HEK293T (cell line): ENCODE measurements around the gene PRADC1.
"Not testable (repeated sequence)": the region's sequence is repeated elsewhere in the genome, so short reads cannot be mapped to it uniquely, and the experiment has no call there.

Experiments
- ARNT ChIP-seq: fragments of 450-650 bp; IDR thresholded peaks from 2 replicates; pipeline ENCODE4 v1.6.1; 2017; ENCODE audit warnings: mild to moderate bottlenecking
- CTBP1 ChIP-seq: fragments of 450-650 bp; IDR thresholded peaks from 2 replicates; pipeline ENCODE4 v1.6.1; 2016; ENCODE audit warnings: borderline replicate concordance
- FOXM1 ChIP-seq: fragments of 450-650 bp; IDR thresholded peaks from 2 replicates; pipeline ENCODE4 v1.6.1; 2017; ENCODE audit warnings: mild to moderate bottlenecking, borderline replicate concordance
- HDGF ChIP-seq: fragments of 450-650 bp; IDR thresholded peaks from 2 replicates; pipeline ENCODE4 v1.6.1; 2017; ENCODE audit warnings: antibody characterized with exemption, borderline replicate concordance
- NFRKB ChIP-seq: fragments of 450-650 bp; IDR thresholded peaks from 2 replicates; pipeline ENCODE4 v1.6.1; 2016; ENCODE audit warnings: mild to moderate bottlenecking, moderate library complexity
- SP1 ChIP-seq: fragments of 450-650 bp; IDR thresholded peaks from 2 replicates; pipeline ENCODE4 v1.6.1; 2017

DNA sequence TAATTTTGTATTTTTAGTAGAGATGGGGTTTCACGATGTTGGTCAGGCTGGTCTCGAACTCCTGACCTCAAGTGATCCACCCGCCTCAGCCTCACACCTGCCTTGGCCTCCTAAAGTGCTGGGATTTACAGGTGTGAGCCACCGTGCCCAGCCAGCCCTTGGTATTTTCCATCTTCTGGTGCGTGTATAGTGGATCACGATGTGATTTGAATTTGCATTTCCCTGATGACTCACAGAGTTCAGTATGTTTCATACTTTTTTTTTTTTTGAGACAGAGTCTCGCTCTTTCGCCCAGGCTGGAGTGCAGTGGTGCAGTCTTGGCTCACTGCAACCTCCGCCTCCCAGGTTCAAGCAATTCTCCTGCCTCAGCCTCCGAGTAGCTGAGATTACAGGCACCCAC, 32.8 kb downstream of the PRADC1 start:
- not testable (repeated sequence) for TF ChIP-seq HDGF, ARNT, FOXM1, CTBP1, SP1, NFRKB
